K562 (cell line): ENCODE measurements around the gene BCAR3. TPM values are rescaled to one million over a fixed set of nuclear protein-coding genes. Genes with fewer than 3 reads are reported as not detected.
A peak's percentile ranks its signal among the peaks of the same experiment; 100 is the strongest.
"Not testable (repeated sequence)": the region's sequence is repeated elsewhere in the genome, so short reads cannot be mapped to it uniquely, and the experiment has no call there.

Experiments used
- ATAC-seq: fragments of 200-7000 bp; cut with Tn5 transposase; 3 replicates; pipeline ENCODE4 v1.9.1; 2020; ENCODE audit warnings: moderate library complexity
- BruUV-seq: library from RNA; stranded (reverse); fragments of 400-500 nt; replicated peaks from 2 replicates; lab custom pipeline; 2021; lab: Mats Ljungman, UMichigan
- CTCF ChIA-PET: fragments of 300-600 bp; formaldehyde crosslinking; extraction: SDS; loops from one replicate; lab custom pipeline; 2021; ENCODE audit warnings: low intra/inter-chr PET ratio; lab: Yijun Ruan, JAX
- POLR2A ChIA-PET: fragments of 300-600, 350-650 bp; sonication (Branson Sonifier 250); formaldehyde crosslinking; extraction: SDS; loops from one replicate; lab custom pipeline; 2021; ENCODE audit warnings: antibody characterized with exemption, inconsistent platforms; lab: Yijun Ruan, JAX
- DNase-seq, 4 experiments: peaks; one replicate each; pipeline versions ENCODE4 v3.0.0 to v3.0.0-alpha.2; 2011 to 2018; ENCODE audit warnings: low spot score in 3 of 4, mixed read lengths in 3 of 4; ENCODE audit errors: extremely low read depth in 1 of 4
- FAIRE-seq: peaks from 2 replicates; lab custom pipeline; 2011; peaks lifted over from hg19 to GRCh38; lab: Jason Lieb, UNC
- H2AFZ ChIP-seq: 2 replicates; pipeline ENCODE4 v1.6.0; 2011; ENCODE audit warnings: low read depth, low read length, control low read depth, inconsistent platforms
- H3K27ac ChIP-seq: fragments of 200-600 bp; 3 replicates; pipeline ENCODE4 v1.8.0; 2011; ENCODE audit warnings: low read depth, mild to moderate bottlenecking, control low read depth, inconsistent platforms, low read length, moderate library complexity, mixed read lengths; ENCODE audit errors: extremely low read depth
- H3K27me3 ChIP-seq, 2 experiments: fragments of 300-600 bp in 1 of 2; 2 replicates in 1 of 2; 3 replicates in 1 of 2; pipeline versions ENCODE4 v1.6.0 to v1.8.0; 2011; ENCODE audit warnings: inconsistent platforms in 2 of 2, low read length in 2 of 2, mild to moderate bottlenecking in 1 of 2, mixed read lengths in 1 of 2, moderate library complexity in 1 of 2; ENCODE audit not compliant: control insufficient read depth in 2 of 2, insufficient read depth in 2 of 2
- H3K36me3 ChIP-seq: fragments of 300-600 bp; 3 replicates; pipeline ENCODE4 v1.8.0; 2011; ENCODE audit warnings: mild to moderate bottlenecking, low read length, inconsistent platforms; ENCODE audit not compliant: control insufficient read depth, insufficient read depth
- H3K4me1 ChIP-seq, 2 experiments: fragments of 200-600 bp in 1 of 2; replicated peaks in 1 of 2; 2 replicates in 1 of 2; 3 replicates in 1 of 2; pipeline versions ENCODE4 v1.5.1 to v1.8.0; 2011; ENCODE audit warnings: inconsistent platforms in 2 of 2, low read length in 2 of 2, mild to moderate bottlenecking in 1 of 2, mixed read lengths in 1 of 2, moderate library complexity in 1 of 2; ENCODE audit not compliant: control insufficient read depth in 2 of 2, insufficient read depth in 2 of 2
- H3K4me2 ChIP-seq: 2 replicates; pipeline ENCODE4 v1.6.1; 2011; ENCODE audit warnings: low read length, control low read depth, inconsistent platforms, mixed read lengths; ENCODE audit not compliant: insufficient read depth
- H3K4me3 ChIP-seq: fragments of 200-600 bp; sonication (generic), shearing (Covaris generic); 2 replicates; pipeline ENCODE4 v1.5.1; 2016; ENCODE audit warnings: control low read depth, inconsistent platforms
- H3K79me2 ChIP-seq: fragments of 200-600 bp; 3 replicates; pipeline ENCODE4 v1.8.0; 2011; ENCODE audit warnings: low read length, inconsistent platforms; ENCODE audit not compliant: control insufficient read depth, insufficient read depth
- H3K9ac ChIP-seq, 2 experiments: 2 replicates each; pipeline versions ENCODE4 v1.6.0 to v1.6.1; 2011; ENCODE audit warnings: low read depth in 2 of 2, low read length in 2 of 2, control low read depth in 1 of 2, inconsistent platforms in 1 of 2, mild to moderate bottlenecking in 1 of 2, mixed read lengths in 1 of 2; ENCODE audit not compliant: insufficient read depth in 1 of 2
- H3K9me1 ChIP-seq: one replicate; pipeline ENCODE4 v1.6.0; 2011; ENCODE audit warnings: inconsistent platforms, mild to moderate bottlenecking, low read length, moderate library complexity; ENCODE audit not compliant: control insufficient read depth, insufficient read depth
- H3K9me3 ChIP-seq: replicated peaks from 2 replicates; pipeline ENCODE4 v1.5.1; 2011; ENCODE audit warnings: low read depth, low read length, inconsistent platforms; ENCODE audit not compliant: control insufficient read depth, insufficient read depth
- H4K20me1 ChIP-seq: replicated peaks from 2 replicates; pipeline ENCODE4 v1.6.1; 2011; ENCODE audit warnings: low read length, inconsistent platforms, mixed read lengths; ENCODE audit not compliant: control insufficient read depth, insufficient read depth
- BACH1 ChIP-seq: fragments of 200-800 bp; sonication (Bioruptor generic); IDR thresholded peaks from 2 replicates; pipeline ENCODE4 v1.6.1; 2016; ENCODE audit warnings: missing genetic modification characterization, missing compliant biosample characterization
- BRD9 ChIP-seq: fragments of 450-650 bp; IDR thresholded peaks from 2 replicates; pipeline ENCODE4 v1.6.1; 2018; ENCODE audit warnings: low read depth; ENCODE audit not compliant: partially characterized antibody
- CHD4 ChIP-seq: fragments of 200-600 bp; sonication (generic); IDR thresholded peaks from 3 replicates; pipeline ENCODE4 v1.6.1; 2012; ENCODE audit warnings: low read depth, mild to moderate bottlenecking, mixed read lengths, low read length, inconsistent platforms; ENCODE audit not compliant: insufficient read depth, insufficient replicate concordance, poor library complexity, severe bottlenecking
- FOSL1 ChIP-seq: fragments of 200-800 bp; sonication (Bioruptor generic); conservative IDR thresholded peaks from 2 replicates; pipeline ENCODE4 v1.6.1; 2016; ENCODE audit warnings: missing genetic modification characterization, missing compliant biosample characterization
- HNRNPL ChIP-seq: fragments of 200-400 bp; formaldehyde crosslinking; IDR thresholded peaks from 2 replicates; pipeline ENCODE4 v1.6.1; 2017; ENCODE audit warnings: low read depth, mild to moderate bottlenecking, low read length
- JUND ChIP-seq, 2 experiments: IDR thresholded peaks; 2 replicates in 1 of 2; 3 replicates in 1 of 2; pipeline ENCODE4 v1.6.1; 2011; ENCODE audit warnings: borderline replicate concordance in 2 of 2, low read depth in 2 of 2, low read length in 2 of 2, improper control_type of control experiment in 1 of 2, missing biosample characterization in 1 of 2, missing genetic modification characterization in 1 of 2, missing genetic modification reagents in 1 of 2
- LEF1 ChIP-seq: fragments of 450-650 bp; IDR thresholded peaks from 2 replicates; pipeline ENCODE4 v1.6.1; 2016; ENCODE audit warnings: mild to moderate bottlenecking
- MEF2D ChIP-seq: conservative IDR thresholded peaks from 2 replicates; pipeline ENCODE4 v1.6.1; 2016; ENCODE audit warnings: low read depth, missing genetic modification characterization, missing compliant biosample characterization
- NFIC ChIP-seq: fragments of 450-650 bp; IDR thresholded peaks from 2 replicates; pipeline ENCODE4 v1.6.1; 2017; ENCODE audit warnings: mild to moderate bottlenecking, inconsistent platforms
- POLR2A ChIP-seq: fragments of 450-650 bp; conservative IDR thresholded peaks from 2 replicates; pipeline ENCODE4 v1.6.1; 2016
- RNF2 ChIP-seq: sonication (generic); IDR thresholded peaks from 2 replicates; pipeline ENCODE4 v1.6.1; 2016
- SIN3B ChIP-seq: fragments of 450-650 bp; IDR thresholded peaks from 2 replicates; pipeline ENCODE4 v1.6.1; 2017; ENCODE audit warnings: low read depth, mild to moderate bottlenecking, moderate library complexity
- STAT6 ChIP-seq: sonication (generic); formaldehyde crosslinking; IDR thresholded peaks from 2 replicates; pipeline ENCODE4 v1.8.1; 2023; ENCODE audit warnings: mild to moderate bottlenecking, missing genetic modification reagents
- TEAD4 ChIP-seq, 2 experiments: sonication (generic) in 1 of 2; formaldehyde crosslinking in 1 of 2; IDR thresholded peaks; 2 replicates each; pipeline versions ENCODE4 v1.6.1 to v1.8.0; 2012 to 2022; ENCODE audit warnings: borderline replicate concordance in 1 of 2, inconsistent platforms in 1 of 2, low read length in 1 of 2, mild to moderate bottlenecking in 1 of 2, missing genetic modification reagents in 1 of 2
- ZNF263 ChIP-seq: sonication (generic); formaldehyde crosslinking; IDR thresholded peaks from 2 replicates; pipeline ENCODE4 v1.8.0; 2022; ENCODE audit warnings: mild to moderate bottlenecking, missing genetic modification reagents, borderline replicate concordance
- ZNF282 ChIP-seq: sonication (generic); formaldehyde crosslinking; IDR thresholded peaks from 2 replicates; pipeline ENCODE4 v1.8.1; 2023; ENCODE audit warnings: missing genetic modification reagents
- WGBS: fragments of 100-300 bp; shearing (Covaris generic); methylation state at CpG from one replicate; pipeline ENCODE4 v1.1.6; 2016; ENCODE audit warnings: low coverage, mixed read lengths; ENCODE audit not compliant: insufficient coverage; ENCODE audit errors: missing lambda C conversion rate; 5-methylcytosine and 5-hydroxymethylcytosine counted together
- in situ Hi-C: fragments of 300-500 bp; cut with MboI; formaldehyde crosslinking; loops from 4 replicates; pipeline ENCODE4 v1.15.0; 2018; ENCODE audit warnings: inconsistent platforms, mixed read lengths
- intact Hi-C: fragments of 100-400 bp; cut with micrococcal nuclease; formaldehyde crosslinking; loops from 2 replicates; pipeline ENCODE4 v1.14.2; 2022
- polyA plus RNA-seq, 8 experiments: library from polyadenylated mRNA; depleted of rRNA in 4 of 8; stranded (reverse) in 5 of 8; unstranded in 3 of 8; fragments of >200 nt; fragmentation: Nextera tagmentation in 2 of 8; fragmentation: Illumina TruSeq in 1 of 8; extraction: Ambion mirVana in 2 of 8; extraction: Trizol in 1 of 8; gene quantifications; 2 replicates each; pipeline versions ENCODE4 v1.2.1 to v1.2.3, GENCODE V29; 2011 to 2014; ENCODE audit warnings: inconsistent platforms in 1 of 8, missing spikeins in 1 of 8
- total RNA-seq, 7 experiments: library from RNA; depleted of rRNA in 6 of 7; stranded (reverse); fragments of >200 nt in 6 of 7; fragmentation: Illumina TruSeq in 2 of 7; extraction: Trizol in 2 of 7; gene quantifications; 2 replicates each; pipeline versions ENCODE4 v1.2.1 to v1.2.3, GENCODE V29; 2011 to 2021; ENCODE audit warnings: low replicate concordance in 1 of 7

BCAR3 gene
- total and polyA plus RNA-seq, 9 of the 15 experiments (the other 6 are each of a cell fraction or from before 2014, with no cell fraction given) = 1.8 to 6.3 (median 3.8) TPM

- TF ChIP-seq FOSL1 (tag) (peak; percentile 49), POLR2A (no peak), TEAD4 (IDR thresholded peaks at IDR 0.05; ENCODE audit: low read length) (peak; percentile 14; the same call in 1 of the 2 replicates), TEAD4 (CRISPR knock-in tag; IDR thresholded peaks at IDR 0.05; ENCODE audit: borderline replicate concordance) (no peak), LEF1 (no peak), HNRNPL (no peak), ZNF263 (CRISPR knock-in tag) (no peak), NFIC (no peak), RNF2 (no peak), SIN3B (no peak), ZNF282 (CRISPR knock-in tag) (no peak), MEF2D (tag) (no peak), JUND (IDR thresholded peaks at IDR 0.05; ENCODE audit: borderline replicate concordance, low read depth, low read length) (peak; percentile 44; the same call in 1 of the 2 replicates), JUND (tag; IDR thresholded peaks at IDR 0.05; ENCODE audit: borderline replicate concordance, low read depth, low read length) (0 out of 3 replicates have a peak, but pooled peaks have one; percentile 29), BACH1 (tag) (peak; percentile 77; the same call in 1 of the 2 replicates), CHD4 (no peak), BRD9 (no peak), STAT6 (CRISPR knock-in tag) (no peak)
Measured at GRCh38 chr1:93661829-93662474, 19.7 kb downstream of the BCAR3 start (continued).

- POLR2A ChIA-PET = not testable (repeated sequence)
- WGBS = 72% methylated on average over 9 of the region's 9 CpGs
Measured at GRCh38 chr1:93661341-93661740, 20.3 kb downstream of the BCAR3 start.

More at GRCh38 chr1:93661341-93661740, 20.3 kb downstream of the BCAR3 start:
- CTCF ChIA-PET, H3K79me2 ChIP-seq, H3K4me2 ChIP-seq, in situ Hi-C loops, H3K36me3 ChIP-seq, H3K27ac ChIP-seq, DNase-seq, H4K20me1 ChIP-seq, ATAC-seq, H2AFZ ChIP-seq, H3K9me3 ChIP-seq, H3K27me3 ChIP-seq, H3K9ac ChIP-seq, H3K4me3 ChIP-seq, BruUV-seq, H3K9me1 ChIP-seq, FAIRE-seq, intact Hi-C loops: not testable (repeated sequence)
- peaks cover 8 to 46% of the 10 kb centered on the region in 2 experiments; a peak in 4 of 5 replicates for H3K4me1 ChIP-seq
